HG03558 (cell line): ENCODE measurements around the gene SKAP2.

ENCODE experiments used
- ATAC-seq: cut with Tn5 transposase; IDR thresholded peaks from one replicate; pipeline ENCODE4 v1.9.1; 2021; ENCODE audit warnings: moderate number of reproducible peaks; ENCODE audit not compliant: unreplicated experiment; ENCODE audit errors: extremely low read depth

The SKAP2 gene

GRCh38 chr7:26699766-26700165 lies 164.6 kb downstream of the SKAP2 start:
- ATAC-seq: no peak

GRCh38 chr7:26698806-26699205 lies 165.6 kb downstream of the SKAP2 start:
- no peak for ATAC-seq

GRCh38 chr7:26698194-26698593 lies 166.2 kb downstream of the SKAP2 start:
- ATAC-seq: no peak

GRCh38 chr7:26696978-26697377 lies 167.4 kb downstream of the SKAP2 start:
- no peak for ATAC-seq

GRCh38 chr7:26696161-26696560 lies 168.2 kb downstream of the SKAP2 start:
- ATAC-seq: no peak

- ATAC-seq: no peak
Measured at GRCh38 chr7:26694713-26695112, 169.7 kb downstream of the SKAP2 start.

- ATAC-seq: no peak
Measured at GRCh38 chr7:26694141-26694540, 170.2 kb downstream of the SKAP2 start.

- no peak for ATAC-seq
Measured at GRCh38 chr7:26691886-26692285, 172.5 kb downstream of the SKAP2 start.

- no peak for ATAC-seq
Measured at GRCh38 chr7:26691406-26691805, 173.0 kb downstream of the SKAP2 start.

- ATAC-seq: no peak
Measured at GRCh38 chr7:26690135-26690805, 174.1 kb downstream of the SKAP2 start.

- no peak for ATAC-seq
Measured at GRCh38 chr7:26688936-26689506, 175.4 kb downstream of the SKAP2 start.

GRCh38 chr7:26688388-26688787 lies 176.0 kb downstream of the SKAP2 start:
- no peak for ATAC-seq

- ATAC-seq: no peak
Measured at GRCh38 chr7:26687032-26687431, 177.4 kb downstream of the SKAP2 start.

- no peak for ATAC-seq
Measured at GRCh38 chr7:26686448-26686981, 177.9 kb downstream of the SKAP2 start.

- ATAC-seq: no peak
Measured at GRCh38 chr7:26685606-26686005, 178.8 kb downstream of the SKAP2 start.

- ATAC-seq: no peak
Measured at GRCh38 chr7:26684447-26684846, 179.9 kb downstream of the SKAP2 start.

GRCh38 chr7:26683277-26683676 lies 181.1 kb downstream of the SKAP2 start:
- no peak for ATAC-seq

GRCh38 chr7:26681819-26682418 lies 182.5 kb downstream of the SKAP2 start:
- no peak for ATAC-seq

GRCh38 chr7:26680587-26680986 lies 183.8 kb downstream of the SKAP2 start:
- no peak for ATAC-seq

GRCh38 chr7:26675143-26675887 lies 189.1 kb downstream of the SKAP2 start:
- no peak for ATAC-seq

GRCh38 chr7:26673858-26674257 lies 190.5 kb downstream of the SKAP2 start:
- no peak for ATAC-seq
